Nephron (organoid): ENCODE measurements around the gene COMMD7.

Source experiments
- H3K27ac Mint-ChIP-seq, 3 experiments: 2 replicates each; pipeline ENCODE4 v1.8.0; 2020; ENCODE audit warnings: mixed read lengths in 3 of 3, mild to moderate bottlenecking in 2 of 3, moderate library complexity in 1 of 3
- H3K27me3 Mint-ChIP-seq: 2 replicates; pipeline ENCODE4 v1.8.0; 2021; ENCODE audit warnings: low read depth, mild to moderate bottlenecking, moderate library complexity, mixed read lengths
- H3K36me3 Mint-ChIP-seq: 2 replicates; pipeline ENCODE4 v1.8.0; 2020; ENCODE audit warnings: low read depth, mixed read lengths
- H3K4me1 Mint-ChIP-seq: 2 replicates; pipeline ENCODE4 v1.8.0; 2020; ENCODE audit warnings: mixed read lengths
- H3K4me3 Mint-ChIP-seq, 3 experiments: 2 replicates each; pipeline ENCODE4 v1.8.0; 2020; ENCODE audit warnings: mild to moderate bottlenecking in 3 of 3, mixed read lengths in 3 of 3, moderate library complexity in 2 of 3
- H3K9me3 Mint-ChIP-seq: 2 replicates; pipeline ENCODE4 v1.8.0; 2020; ENCODE audit warnings: mixed read lengths
- TF ChIP-seq, protein P1 (sequence below), 3 experiments: fragments of 200-600 bp; sonication (generic); IDR thresholded peaks; one replicate each; pipeline ENCODE4 v1.5.0; 2021; ENCODE audit warnings: antibody characterized with exemption in 3 of 3; ENCODE audit not compliant: unreplicated experiment in 3 of 3

The COMMD7 gene

DNA sequence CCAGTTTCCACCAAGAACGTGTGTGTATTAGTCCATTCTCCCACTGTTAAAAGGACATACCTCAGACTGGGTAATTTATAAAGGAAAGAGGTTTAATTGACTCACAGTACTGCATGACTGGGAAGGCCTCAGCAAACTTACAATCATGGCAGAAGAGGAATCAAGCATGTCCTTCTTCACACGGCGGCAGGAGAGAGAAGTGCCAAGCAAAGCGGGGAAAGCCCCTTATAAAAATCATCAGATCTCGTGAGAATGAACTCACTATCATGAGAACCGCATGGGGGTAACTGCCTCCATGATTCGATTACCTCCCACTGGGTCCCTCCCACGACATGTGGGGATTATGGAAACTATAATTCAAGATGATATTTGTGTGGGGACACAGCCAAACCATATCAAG is 82.6 kb downstream of the COMMD7 start:
- TF ChIP-seq, protein P1, sequence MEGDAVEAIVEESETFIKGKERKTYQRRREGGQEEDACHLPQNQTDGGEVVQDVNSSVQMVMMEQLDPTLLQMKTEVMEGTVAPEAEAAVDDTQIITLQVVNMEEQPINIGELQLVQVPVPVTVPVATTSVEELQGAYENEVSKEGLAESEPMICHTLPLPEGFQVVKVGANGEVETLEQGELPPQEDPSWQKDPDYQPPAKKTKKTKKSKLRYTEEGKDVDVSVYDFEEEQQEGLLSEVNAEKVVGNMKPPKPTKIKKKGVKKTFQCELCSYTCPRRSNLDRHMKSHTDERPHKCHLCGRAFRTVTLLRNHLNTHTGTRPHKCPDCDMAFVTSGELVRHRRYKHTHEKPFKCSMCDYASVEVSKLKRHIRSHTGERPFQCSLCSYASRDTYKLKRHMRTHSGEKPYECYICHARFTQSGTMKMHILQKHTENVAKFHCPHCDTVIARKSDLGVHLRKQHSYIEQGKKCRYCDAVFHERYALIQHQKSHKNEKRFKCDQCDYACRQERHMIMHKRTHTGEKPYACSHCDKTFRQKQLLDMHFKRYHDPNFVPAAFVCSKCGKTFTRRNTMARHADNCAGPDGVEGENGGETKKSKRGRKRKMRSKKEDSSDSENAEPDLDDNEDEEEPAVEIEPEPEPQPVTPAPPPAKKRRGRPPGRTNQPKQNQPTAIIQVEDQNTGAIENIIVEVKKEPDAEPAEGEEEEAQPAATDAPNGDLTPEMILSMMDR (IDR thresholded peaks at IDR 0.05; ENCODE audit: unreplicated experiment in 3 of 3), result no peak
- H3K9me3 Mint-ChIP-seq, result no peaks in the 10 kb centered on the region
- H3K4me1 Mint-ChIP-seq, result peaks cover 5% of the 10 kb centered on the region
- H3K27ac Mint-ChIP-seq, result no peak overlapping the region
- no peak overlapping the region for H3K4me3 Mint-ChIP-seq
- H3K27me3 Mint-ChIP-seq, result no peaks in the 10 kb centered on the region
- no peaks in the 10 kb centered on the region for H3K36me3 Mint-ChIP-seq

DNA sequence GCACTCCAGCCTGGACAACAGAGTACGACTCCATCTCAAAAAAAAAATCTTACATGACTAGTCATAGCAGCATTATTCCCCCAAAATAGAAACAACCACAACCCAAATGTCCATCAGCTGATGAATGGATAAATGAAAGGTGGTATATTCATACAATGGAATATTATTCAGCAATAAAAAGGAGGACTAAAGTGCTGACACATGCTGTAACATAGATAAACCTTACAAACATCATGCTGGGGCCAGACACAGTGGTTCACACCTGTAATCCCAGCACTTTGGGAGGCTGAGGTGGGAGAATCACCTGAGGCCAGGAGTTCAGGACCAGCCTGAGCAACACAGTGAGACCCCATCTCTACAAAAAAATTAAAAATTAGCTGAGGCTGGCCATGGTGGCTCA is 86.4 kb downstream of the COMMD7 start:
- Mint-ChIP-seq H3K4me3 (no peak overlapping the region), H3K27ac (no peak overlapping the region), H3K36me3 (no peaks in the 10 kb centered on the region), H3K9me3 (no peaks in the 10 kb centered on the region), H3K27me3 (peaks cover 9% of the 10 kb centered on the region), H3K4me1 (peaks cover under 1% of the 10 kb centered on the region)
- TF ChIP-seq, protein P1 (IDR thresholded peaks at IDR 0.05; ENCODE audit: unreplicated experiment in 3 of 3), result no peak

DNA sequence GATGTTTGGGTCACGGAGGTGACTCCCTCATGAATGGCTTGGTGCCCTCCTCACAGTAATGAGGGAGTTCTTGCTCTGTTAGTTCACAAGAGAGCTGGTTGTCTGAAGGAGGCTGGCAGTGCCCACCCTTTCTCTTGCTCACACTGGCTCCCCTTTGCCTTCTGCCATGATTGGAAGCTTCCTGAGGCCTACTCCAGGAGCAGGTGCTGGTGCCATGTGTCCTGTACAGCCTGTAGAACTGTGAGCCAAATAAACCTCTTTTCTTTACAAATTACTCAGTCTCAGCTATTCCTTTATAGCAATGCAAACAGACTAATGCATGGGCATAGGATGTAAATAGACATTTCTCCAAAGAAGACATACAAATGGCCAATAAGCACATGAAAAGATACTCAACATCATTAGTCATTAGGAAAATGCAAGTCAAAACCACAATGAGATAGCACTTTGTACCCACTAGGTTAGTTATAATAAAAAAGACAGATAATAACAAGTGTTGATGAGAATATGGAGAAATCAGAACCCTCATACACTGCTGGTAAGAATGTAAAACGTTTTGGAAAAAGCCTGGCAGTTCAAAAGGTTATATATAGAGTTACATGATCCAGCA is 87.3 kb downstream of the COMMD7 start:
- Mint-ChIP-seq H3K4me1 (peaks cover 6% of the 10 kb centered on the region), H3K36me3 (no peaks in the 10 kb centered on the region), H3K27ac (no peak overlapping the region), H3K27me3 (peaks cover 9% of the 10 kb centered on the region), H3K9me3 (no peaks in the 10 kb centered on the region), H3K4me3 (no peak overlapping the region)
- TF ChIP-seq, protein P1 (IDR thresholded peaks at IDR 0.05; ENCODE audit: unreplicated experiment in 3 of 3), result no peak

DNA sequence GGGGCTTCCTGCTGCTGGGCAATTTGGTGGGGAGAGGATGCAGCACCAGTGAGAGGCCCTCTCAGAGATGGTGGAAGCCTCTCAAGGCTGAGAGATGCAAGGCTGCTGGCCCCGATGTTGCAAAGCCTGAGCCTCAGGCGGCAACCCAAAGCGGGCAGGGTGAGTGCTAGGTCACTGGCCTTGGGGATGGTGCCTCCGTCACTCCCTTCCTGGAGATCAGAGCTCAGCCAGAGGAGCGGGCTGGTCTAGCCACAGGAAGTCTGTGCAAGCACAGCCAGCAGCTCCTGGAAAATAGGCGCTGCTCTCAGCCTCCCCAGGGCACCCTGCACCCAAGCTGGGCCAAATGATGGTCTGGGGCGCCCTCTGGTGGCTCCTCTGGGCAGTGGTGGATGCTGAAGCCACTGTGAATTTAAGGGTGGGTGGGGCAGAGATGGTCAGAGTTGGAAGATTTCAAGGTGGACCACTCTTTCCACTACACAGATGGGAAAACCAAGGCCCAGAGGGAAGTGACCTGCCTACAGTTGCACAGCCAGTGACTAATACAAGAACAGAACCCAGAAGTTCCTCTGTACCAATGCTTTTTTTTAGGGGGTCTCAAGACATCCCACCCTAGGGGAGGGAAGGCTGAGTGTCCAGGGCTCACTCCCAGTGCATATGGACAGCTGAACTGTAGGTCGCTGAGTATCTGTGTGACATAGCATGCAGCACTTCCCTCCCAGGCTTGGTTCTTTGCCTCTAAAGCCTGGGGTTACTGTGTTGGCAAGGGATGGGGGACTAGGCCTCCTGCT is 90.3 kb downstream of the COMMD7 start:
- H3K9me3 Mint-ChIP-seq, result no peaks in the 10 kb centered on the region
- H3K4me3 Mint-ChIP-seq, result no peak overlapping the region
- peaks cover 6% of the 10 kb centered on the region for H3K4me1 Mint-ChIP-seq
- no peaks in the 10 kb centered on the region for H3K36me3 Mint-ChIP-seq
- TF ChIP-seq, protein P1 (IDR thresholded peaks at IDR 0.05; ENCODE audit: unreplicated experiment in 3 of 3), result peak; percentile 95 to 97 (median 95)
- H3K27ac Mint-ChIP-seq, result peak overlapping the region in 1 of 3 experiments; percentile 12
- peaks cover 9% of the 10 kb centered on the region for H3K27me3 Mint-ChIP-seq
